ENCODE measurements around the gene FBXW12. TPM values are rescaled to one million over a fixed set of nuclear protein-coding genes. Genes with fewer than 3 reads are reported as not detected.

FBXW12 gene
- total and polyA plus RNA-seq, 2 donors (not counting 3 experiments of a cell fraction or from before 2014, with no cell fraction given): not detected

GRCh38 chr3:48411606-48412374 is 39.8 kb downstream of the FBXW12 start:
- Histone ChIP-seq H3K4me1 (ENCODE audit: control insufficient read depth, extremely low read depth, insufficient read depth, low read length) (no peaks in the 10 kb centered on the region), H4K20me1 (replicated peaks; ENCODE audit: control insufficient read depth, extremely low read depth, insufficient read depth, low read length) (no peaks in the 10 kb centered on the region), H3K9me1 (replicated peaks; ENCODE audit: control insufficient read depth, extremely low read depth, insufficient read depth, low read length) (no peaks in the 10 kb centered on the region), H3K4me3 (replicated peaks in 1 of 3; ENCODE audit: insufficient read depth in 1 of 3, low read depth in 1 of 3, low read length in 3 of 3) (no peak overlapping the region), H3K27me3 (ENCODE audit: control insufficient read depth in 2 of 2, insufficient read depth in 2 of 2, low read length in 2 of 2) (no peaks in the 10 kb centered on the region), H2AFZ (ENCODE audit: low read depth, low read length) (no peak overlapping the region), H3K9me3 (replicated peaks; ENCODE audit: control insufficient read depth, insufficient read depth, low read length) (no peaks in the 10 kb centered on the region), H3K27ac (ENCODE audit: insufficient read depth, low read depth, low read length) (no peak overlapping the region), H3K36me3 (ENCODE audit: control insufficient read depth in 2 of 2, extremely low read depth in 1 of 2, insufficient read depth in 2 of 2, low read length in 2 of 2) (peaks cover 0 to 36% of the 10 kb centered on the region in 2 experiments), H3K79me2 (ENCODE audit: control insufficient read depth, insufficient read depth, low read length) (no peaks in the 10 kb centered on the region), H3K4me2 (ENCODE audit: insufficient read depth, low read length) (no peak overlapping the region), H3K9ac (replicated peaks; ENCODE audit: extremely low read depth, insufficient read depth, low read length) (no peak overlapping the region)
- TF ChIP-seq, protein P1, sequence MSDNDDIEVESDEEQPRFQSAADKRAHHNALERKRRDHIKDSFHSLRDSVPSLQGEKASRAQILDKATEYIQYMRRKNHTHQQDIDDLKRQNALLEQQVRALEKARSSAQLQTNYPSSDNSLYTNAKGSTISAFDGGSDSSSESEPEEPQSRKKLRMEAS (IDR thresholded peaks at IDR 0.05; ENCODE audit: insufficient read depth, insufficient read length): no peak
- TF ChIP-seq CTCF (IDR thresholded peaks at IDR 0.05; ENCODE audit: extremely low read depth in 1 of 2, insufficient read depth in 1 of 2, low read depth in 1 of 2, low read length in 2 of 2) (no peak), MYC (IDR thresholded peaks at IDR 0.05; ENCODE audit: low read depth, low read length) (no peak), POLR2AphosphoS5 (IDR thresholded peaks at IDR 0.05; ENCODE audit: insufficient read depth, low read depth, low read length) (no peak), JUN (IDR thresholded peaks at IDR 0.05; ENCODE audit: borderline replicate concordance, insufficient read depth, insufficient read length, low read depth) (no peak), EZH2 (IDR thresholded peaks at IDR 0.05; ENCODE audit: borderline replicate concordance, low read depth, low read length, severe bottlenecking) (no peak), GATA2 (IDR thresholded peaks at IDR 0.05; ENCODE audit: insufficient read depth, insufficient read length, low read depth, low read length) (no peak), FOS (IDR thresholded peaks at IDR 0.05; ENCODE audit: borderline replicate concordance, insufficient read depth, low read length) (no peak), POLR2A (IDR thresholded peaks at IDR 0.05; ENCODE audit: low read depth, low read length) (no peak)
- intact Hi-C loops (cut with micrococcal nuclease) (no loop called here), dilution Hi-C loops (cut with MboI; ENCODE audit: extremely low pct_ligation_motif_present, low sequenced_read_pairs) (no loop called here)
- no peak for FAIRE-seq
- POLR2A ChIA-PET: no interaction called here
- DNase-seq (ENCODE audit: low read depth, low spot score): no peak
- BruUV-seq (replicated peaks): no TSS peak
- CTCF ChIA-PET: interaction anchor here (2.0 to 4.3 kb wide), 2 partner anchors 11 to 24 kb away, joined by 12 to 13 read pairs; no protein-coding TSS in a partner anchor
